Body of pancreas (tissue), 4 donors: ENCODE results near the gene ZNF700.

Source experiments
- CTCF ChIP-seq, 7 experiments: fragments of 450-650 bp in 4 of 7; fragments of 200-600 bp in 3 of 7; sonication (generic) in 3 of 7; IDR thresholded peaks; one replicate each; pipeline ENCODE4 v1.5.1; 2016 to 2019; ENCODE audit warnings: antibody characterized with exemption in 7 of 7
- POLR2A ChIP-seq, 3 donors: fragments of 450-650 bp; IDR thresholded peaks; one replicate each; pipeline ENCODE4 v1.6.1; 2016; ENCODE audit warnings: antibody characterized with exemption in 3 of 3, mild to moderate bottlenecking in 2 of 3

- TF ChIP-seq POLR2A (IDR thresholded peaks at IDR 0.05), result no peak
- TF ChIP-seq CTCF (IDR thresholded peaks at IDR 0.05), result no peak
These were observed 61.8 kb downstream of the ZNF700 start for GRCh38 chr19:11986754-11987153.
